GM12878 (cell line): ENCODE data around the gene BTNL8. TPM values are rescaled to one million over a fixed set of nuclear protein-coding genes. Genes with fewer than 3 reads are reported as not detected.

Experiments used
- ATAC-seq: fragments of 200-7000 bp; cut with Tn5 transposase; 3 replicates; pipeline ENCODE4 v1.9.1; 2020; ENCODE audit warnings: mild to moderate bottlenecking, moderate library complexity
- BruUV-seq: library from RNA; stranded (reverse); fragments of 400-500 nt; replicated peaks from 2 replicates; lab custom pipeline; 2021; lab: Mats Ljungman, UMichigan
- CTCF ChIA-PET: fragments of 300-600 bp; sonication (Branson Sonifier 250); formaldehyde crosslinking; extraction: SDS; loops from one replicate; lab custom pipeline; 2021; ENCODE audit warnings: inconsistent platforms; lab: Yijun Ruan, JAX
- POLR2A ChIA-PET: fragments of 350-600 bp; formaldehyde crosslinking; extraction: SDS; loops from one replicate; lab custom pipeline; 2021; ENCODE audit warnings: inconsistent platforms; lab: Charles Lee
- RAD21 ChIA-PET: fragments of 300-600 bp; sonication (Branson Sonifier 250); formaldehyde crosslinking; loops from one replicate; lab custom pipeline; 2023; ENCODE audit warnings: antibody characterized with exemption; ENCODE audit not compliant: unreplicated experiment; lab: Charles Lee
- SMC1A ChIA-PET: fragments of 300-600 bp; sonication (Branson Sonifier 250); formaldehyde crosslinking; loops from one replicate; lab custom pipeline; 2023; ENCODE audit not compliant: unreplicated experiment, uncharacterized antibody; lab: Charles Lee
- DNase-seq: peaks from one replicate; pipeline ENCODE4 v3.0.0-alpha.2; 2011; ENCODE audit warnings: low read depth, low spot score
- FAIRE-seq: peaks from 3 replicates; lab custom pipeline; 2011; peaks lifted over from hg19 to GRCh38; lab: Jason Lieb, UNC
- H2AFZ ChIP-seq: 2 replicates; pipeline ENCODE4 v1.6.0; 2011; ENCODE audit warnings: low read depth, low read length, control low read depth; ENCODE audit not compliant: control insufficient read depth
- H3K27ac ChIP-seq: 2 replicates; pipeline ENCODE4 v1.5.1; 2011; ENCODE audit warnings: control low read depth; ENCODE audit not compliant: control insufficient read depth, insufficient read depth
- H3K27me3 ChIP-seq, 2 experiments: replicated peaks in 1 of 2; 2 replicates each; pipeline versions ENCODE4 v1.6.0 to v1.6.1; 2011; ENCODE audit warnings: low read length in 1 of 2; ENCODE audit not compliant: control insufficient read depth in 2 of 2, insufficient read depth in 2 of 2
- H3K36me3 ChIP-seq, 2 experiments: 2 replicates each; pipeline ENCODE4 v1.5.1; 2011; ENCODE audit warnings: low read length in 1 of 2; ENCODE audit not compliant: control insufficient read depth in 2 of 2, insufficient read depth in 2 of 2
- H3K4me1 ChIP-seq: 2 replicates; pipeline ENCODE4 v1.6.1; 2011; ENCODE audit warnings: mild to moderate bottlenecking, low read length, moderate library complexity, mixed read lengths; ENCODE audit not compliant: control insufficient read depth, insufficient read depth
- H3K4me2 ChIP-seq: 2 replicates; pipeline ENCODE4 v1.6.0; 2011; ENCODE audit warnings: control low read depth; ENCODE audit not compliant: control insufficient read depth, insufficient read depth
- H3K4me3 ChIP-seq: fragments of 200-600 bp; sonication (generic); 2 replicates; pipeline ENCODE4 v1.5.1; 2016
- H3K79me2 ChIP-seq: 2 replicates; pipeline ENCODE4 v1.6.0; 2011; ENCODE audit warnings: low read length; ENCODE audit not compliant: control insufficient read depth, insufficient read depth
- H3K9ac ChIP-seq: 2 replicates; pipeline ENCODE4 v1.8.0; 2011; ENCODE audit warnings: low read length, control low read depth, mixed read lengths; ENCODE audit not compliant: control insufficient read depth, insufficient read depth
- H3K9me3 ChIP-seq: replicated peaks from 3 replicates; pipeline ENCODE4 v1.5.1; 2011; ENCODE audit warnings: mild to moderate bottlenecking, low read length; ENCODE audit not compliant: control insufficient read depth, insufficient read depth
- H4K20me1 ChIP-seq: 2 replicates; pipeline ENCODE4 v1.6.0; 2011; ENCODE audit not compliant: control insufficient read depth, insufficient read depth
- BMI1 ChIP-seq: fragments of 450-650 bp; IDR thresholded peaks from 2 replicates; pipeline ENCODE4 v1.6.1; 2016; ENCODE audit warnings: mild to moderate bottlenecking, moderate library complexity, borderline replicate concordance
- CBX3 ChIP-seq: fragments of 200-600 bp; sonication (generic); IDR thresholded peaks from 2 replicates; pipeline ENCODE4 v1.6.1; 2016; ENCODE audit warnings: low read depth, borderline replicate concordance
- E2F4 ChIP-seq: IDR thresholded peaks from 2 replicates; pipeline ENCODE4 v1.6.1; 2012; ENCODE audit warnings: low read depth, low read length, improper control_type of control experiment
- EP300 ChIP-seq, 2 experiments: fragments of 150-350 bp in 1 of 2; IDR thresholded peaks; 2 replicates each; pipeline ENCODE4 v1.6.1; 2011 to 2012; ENCODE audit warnings: low read depth in 2 of 2, low read length in 2 of 2, borderline replicate concordance in 1 of 2, improper control_type of control experiment in 1 of 2, inconsistent platforms in 1 of 2; ENCODE audit not compliant: control insufficient read depth in 1 of 2
- GATAD2B ChIP-seq: fragments of 450-650 bp; conservative IDR thresholded peaks from 2 replicates; pipeline ENCODE4 v1.6.1; 2017; ENCODE audit warnings: low read depth, mild to moderate bottlenecking, moderate library complexity
- HDAC6 ChIP-seq: fragments of 200-600 bp; sonication (generic); IDR thresholded peaks from one replicate; pipeline ENCODE4 v1.8.0; 2017; ENCODE audit warnings: antibody characterized with exemption; ENCODE audit not compliant: unreplicated experiment
- IRF4 ChIP-seq: IDR thresholded peaks from 2 replicates; pipeline ENCODE4 v1.6.1; 2011; ENCODE audit warnings: low read depth, low read length
- JUND ChIP-seq: IDR thresholded peaks from 2 replicates; pipeline ENCODE4 v1.6.1; 2012; ENCODE audit warnings: low read depth, mild to moderate bottlenecking, low read length, improper control_type of control experiment, moderate library complexity
- MEF2B ChIP-seq: fragments of 450-650 bp; IDR thresholded peaks from 2 replicates; pipeline ENCODE4 v1.6.1; 2018; ENCODE audit warnings: mild to moderate bottlenecking, moderate library complexity; ENCODE audit not compliant: partially characterized antibody, poor library complexity, severe bottlenecking
- NFYA ChIP-seq: IDR thresholded peaks from 2 replicates; pipeline ENCODE4 v1.6.1; 2011; ENCODE audit warnings: low read depth, mild to moderate bottlenecking, low read length, improper control_type of control experiment, borderline replicate concordance
- NR2F1 ChIP-seq: fragments of 450-650 bp; conservative IDR thresholded peaks from 2 replicates; pipeline ENCODE4 v1.6.1; 2017; ENCODE audit warnings: mild to moderate bottlenecking
- PBX3 ChIP-seq: IDR thresholded peaks from 2 replicates; pipeline ENCODE4 v1.6.1; 2011; ENCODE audit warnings: mild to moderate bottlenecking, low read depth, low read length, moderate library complexity; ENCODE audit not compliant: insufficient replicate concordance
- PML ChIP-seq: IDR thresholded peaks from 2 replicates; pipeline ENCODE4 v1.6.1; 2012; ENCODE audit warnings: low read length, inconsistent platforms
- POU2F2 ChIP-seq: IDR thresholded peaks from 3 replicates; pipeline ENCODE4 v1.6.1; 2011; ENCODE audit warnings: low read depth, mild to moderate bottlenecking, low read length, borderline replicate concordance
- RUNX3 ChIP-seq: IDR thresholded peaks from 2 replicates; pipeline ENCODE4 v1.6.1; 2012; ENCODE audit warnings: low read length, inconsistent platforms
- SMAD1 ChIP-seq: fragments of 450-650 bp; IDR thresholded peaks from 2 replicates; pipeline ENCODE4 v1.6.1; 2018; ENCODE audit warnings: mild to moderate bottlenecking, low read depth; ENCODE audit not compliant: partially characterized antibody
- SMAD5 ChIP-seq: IDR thresholded peaks from 2 replicates; pipeline ENCODE4 v1.6.1; 2016; ENCODE audit warnings: antibody characterized with exemption, low read depth
- STAT3 ChIP-seq: IDR thresholded peaks from 2 replicates; pipeline ENCODE4 v1.6.1; 2011; ENCODE audit warnings: low read depth, low read length, improper control_type of control experiment
- TCF3 ChIP-seq: IDR thresholded peaks from 2 replicates; pipeline ENCODE4 v1.6.1; 2012; ENCODE audit warnings: low read depth, mild to moderate bottlenecking, low read length, borderline replicate concordance; ENCODE audit not compliant: insufficient read depth
- WGBS: methylation state at CpG from one replicate; pipeline ENCODE4 v1.1.6; 2016; ENCODE audit warnings: low lambda C conversion rate; ENCODE audit not compliant: insufficient replicate concordance, insufficient coverage; ENCODE audit errors: missing lambda C conversion rate; 5-methylcytosine and 5-hydroxymethylcytosine counted together
- in situ Hi-C: fragments of 300-500 bp; cut with MboI; formaldehyde crosslinking; loops from 9 replicates; pipeline ENCODE4 v1.14.3; 2018; ENCODE audit warnings: mixed read lengths
- intact Hi-C: fragments of 100-400 bp; cut with micrococcal nuclease; formaldehyde crosslinking; loops from one replicate; pipeline ENCODE4 v1.14.2; 2022; ENCODE audit not compliant: unreplicated experiment
- polyA plus RNA-seq, 11 experiments: library from polyadenylated mRNA; depleted of rRNA in 4 of 11; unstranded in 6 of 11; stranded (reverse) in 5 of 11; fragments of >200 nt; fragmentation: Nextera tagmentation in 4 of 11; fragmentation: Illumina TruSeq in 1 of 11; extraction: Ambion mirVana in 4 of 11; extraction: Trizol in 1 of 11; gene quantifications; 1 replicate in 1 of 11; 2 replicates in 10 of 11; pipeline versions ENCODE4 v1.2.1 to v1.2.3, GENCODE V29; 2011 to 2016; ENCODE audit warnings: inconsistent platforms in 2 of 11, missing spikeins in 2 of 11, low read depth in 1 of 11
- total RNA-seq, 4 experiments: library from RNA; depleted of rRNA in 3 of 4; stranded (reverse); fragments of >200 nt in 3 of 4; fragmentation: Illumina TruSeq in 1 of 4; extraction: Trizol in 1 of 4; gene quantifications; 2 replicates each; pipeline versions ENCODE4 v1.2.1 to v1.2.3, GENCODE V29; 2013 to 2021

BTNL8 gene
- total and polyA plus RNA-seq, 10 of the 15 experiments (the other 5 are each of a cell fraction or from before 2014, with no cell fraction given): 0.13 to 3.4 (median 0.26) TPM; not detected in 2

GRCh38 chr5:180900178-180900577, 1.2 kb downstream of the BTNL8 start (continued):
- TF ChIP-seq GATAD2B (no peak), RUNX3 (no peak), HDAC6 (no peak), CBX3 (no peak)

- Histone ChIP-seq H3K9ac (no peak overlapping the region), H4K20me1 (no peaks in the 10 kb centered on the region), H3K4me2 (no peak overlapping the region), H3K9me3 (no peaks in the 10 kb centered on the region; the same call in 2 of the 3 replicates), H3K4me3 (no peak overlapping the region), H3K4me1 (no peaks in the 10 kb centered on the region), H3K27ac (no peak overlapping the region), H2AFZ (no peak overlapping the region), H3K36me3 (no peaks in the 10 kb centered on the region), H3K79me2 (no peaks in the 10 kb centered on the region), H3K27me3 (no peaks in the 10 kb centered on the region)
- intact Hi-C loops: no loop called here
- BruUV-seq: no TSS peak
- RAD21 ChIA-PET: no interaction called here
- CTCF ChIA-PET: no interaction called here
- WGBS: 33% methylated on average over 7 of the region's 7 CpGs
- SMC1A ChIA-PET: interaction anchor here (2.1 kb wide), 1 partner anchor 74 kb away, joined by 5 read pairs; no protein-coding TSS in a partner anchor
- POLR2A ChIA-PET: no interaction called here
- ATAC-seq: peak; percentile 29; the same call in 1 of the 3 replicates
- in situ Hi-C loops: no loop called here
- no peak for DNase-seq
- no peak for FAIRE-seq
- TF ChIP-seq SMAD5 (no peak), TCF3 (no peak), IRF4 (no peak), JUND (no peak), CBX3 (no peak), PBX3 (no peak), EP300 (IDR thresholded peaks at IDR 0.05; ENCODE audit: borderline replicate concordance in 1 of 2, control insufficient read depth in 1 of 2, low read depth in 2 of 2, low read length in 2 of 2) (no peak), NR2F1 (no peak), MEF2B (peak; percentile 50), PML (no peak), POU2F2 (no peak), E2F4 (no peak), NFYA (no peak), SMAD1 (no peak), STAT3 (no peak), BMI1 (no peak)
These were observed 2.5 kb downstream of the BTNL8 start for GRCh38 chr5:180901319-180902009.
